HepG2 (cell line): ENCODE results near the gene BRAF. TPM values are rescaled to one million over a fixed set of nuclear protein-coding genes. Genes with fewer than 3 reads are reported as not detected.

Source experiments
- BCLAF1 ChIP-seq: fragments of 450-650 bp; IDR thresholded peaks from 2 replicates; pipeline ENCODE4 v1.6.1; 2017; ENCODE audit warnings: mild to moderate bottlenecking
- EP300 ChIP-seq, 3 experiments: sonication (generic) in 1 of 3; formaldehyde crosslinking in 1 of 3; IDR thresholded peaks; 2 replicates each; pipeline versions ENCODE4 v1.5.1 to v1.6.1; 2011 to 2020; ENCODE audit warnings: low read depth in 2 of 3, low read length in 2 of 3, borderline replicate concordance in 1 of 3, improper control_type of control experiment in 1 of 3, mild to moderate bottlenecking in 1 of 3, missing genetic modification reagents in 1 of 3, moderate library complexity in 1 of 3
- HNRNPL ChIP-seq: fragments of 200-400 bp; formaldehyde crosslinking; IDR thresholded peaks from 2 replicates; pipeline ENCODE4 v1.6.1; 2017; ENCODE audit warnings: mild to moderate bottlenecking, low read depth, low read length
- MNT ChIP-seq: fragments of 450-650 bp; IDR thresholded peaks from 2 replicates; pipeline ENCODE4 v1.6.1; 2016
- NPAS2 ChIP-seq: sonication (generic); formaldehyde crosslinking; IDR thresholded peaks from 2 replicates; pipeline ENCODE4 v1.8.0; 2022; ENCODE audit warnings: mild to moderate bottlenecking, missing genetic modification reagents, borderline replicate concordance
- NR1H2 ChIP-seq: sonication (generic); formaldehyde crosslinking; IDR thresholded peaks from 2 replicates; pipeline ENCODE4 v1.8.1; 2022; ENCODE audit warnings: low read depth, missing genetic modification reagents, borderline replicate concordance
- NR2F1 ChIP-seq, 2 experiments: fragments of 450-650 bp in 1 of 2; formaldehyde crosslinking in 1 of 2; IDR thresholded peaks; 2 replicates each; pipeline versions ENCODE4 v1.5.0 to v1.6.1; 2016 to 2020; ENCODE audit warnings: mild to moderate bottlenecking in 1 of 2, missing compliant biosample characterization in 1 of 2, missing genetic modification reagents in 1 of 2, moderate library complexity in 1 of 2
- PLRG1 ChIP-seq: fragments of 450-650 bp; conservative IDR thresholded peaks from 2 replicates; pipeline ENCODE4 v1.6.1; 2016
- POLR2AphosphoS2 ChIP-seq: IDR thresholded peaks from 2 replicates; pipeline ENCODE4 v1.6.1; 2011; ENCODE audit warnings: low read depth, low read length, improper control_type of control experiment
- SCMH1 ChIP-seq: sonication (generic); formaldehyde crosslinking; IDR thresholded peaks from 2 replicates; pipeline ENCODE4 v1.9.0; 2021; ENCODE audit warnings: missing genetic modification reagents, mild to moderate bottlenecking, borderline replicate concordance
- SNRNP70 ChIP-seq: fragments of 200-400 bp; formaldehyde crosslinking; IDR thresholded peaks from 2 replicates; pipeline ENCODE4 v1.6.1; 2017; ENCODE audit warnings: mild to moderate bottlenecking, low read depth, low read length, moderate library complexity
- TIGD3 ChIP-seq: sonication (generic); formaldehyde crosslinking; IDR thresholded peaks from 2 replicates; pipeline ENCODE4 v1.5.1; 2020; ENCODE audit warnings: mild to moderate bottlenecking, missing genetic modification reagents, borderline replicate concordance
- YEATS4 ChIP-seq: sonication (generic); formaldehyde crosslinking; IDR thresholded peaks from 2 replicates; pipeline ENCODE4 v1.4.0; 2020; ENCODE audit warnings: missing genetic modification reagents, borderline replicate concordance
- ZNF615 ChIP-seq: sonication (generic); formaldehyde crosslinking; IDR thresholded peaks from 2 replicates; pipeline ENCODE4 v1.5.0; 2020; ENCODE audit warnings: mild to moderate bottlenecking, missing genetic modification reagents, borderline replicate concordance
- ZNF646 ChIP-seq: sonication (generic); formaldehyde crosslinking; IDR thresholded peaks from 2 replicates; pipeline ENCODE4 v1.9.0; 2021; ENCODE audit warnings: mild to moderate bottlenecking, missing genetic modification reagents
- ZNF660 ChIP-seq: sonication (generic); formaldehyde crosslinking; IDR thresholded peaks from 2 replicates; pipeline ENCODE4 v1.5.1; 2020; ENCODE audit warnings: mild to moderate bottlenecking, low read depth, missing genetic modification reagents, borderline replicate concordance
- ZNF83 ChIP-seq: sonication (generic); formaldehyde crosslinking; IDR thresholded peaks from 2 replicates; pipeline ENCODE4 v1.4.0; 2020; ENCODE audit warnings: missing genetic modification reagents, mild to moderate bottlenecking, borderline replicate concordance
- polyA plus RNA-seq, 8 experiments: library from polyadenylated mRNA; depleted of rRNA in 3 of 8; stranded (reverse) in 7 of 8; unstranded in 1 of 8; fragments of >200 nt; fragmentation: Illumina TruSeq in 4 of 8; extraction: Trizol in 4 of 8; gene quantifications; 2 replicates each; pipeline versions ENCODE4 v1.2.1 to v1.2.3, GENCODE V29; 2011 to 2016; ENCODE audit warnings: low read depth in 4 of 8, missing spikeins in 1 of 8, mixed read lengths in 1 of 8; ENCODE audit not compliant: insufficient read depth in 1 of 8
- total RNA-seq, 5 experiments: library from RNA; depleted of rRNA; stranded (reverse); fragments of >200 nt; fragmentation: Illumina TruSeq; extraction: Trizol; gene quantifications; 2 replicates each; pipeline ENCODE4 v1.2.3, GENCODE V29; 2016; ENCODE audit warnings: low read depth in 1 of 5

BRAF gene
- total and polyA plus RNA-seq, 2 of the 13 experiments (the other 11 are each of a cell fraction or from before 2014, with no cell fraction given) = 12.5 to 13.4 TPM

- TF ChIP-seq SCMH1 (CRISPR knock-in tag) (no peak), PLRG1 (no peak), ZNF83 (CRISPR knock-in tag) (no peak), ZNF646 (no peak), TIGD3 (no peak), NR2F1 (CRISPR knock-in tag; IDR thresholded peaks at IDR 0.05) (peak; percentile 49 to 66; a peak in 3 of 4 replicates), MNT (no peak), ZNF615 (CRISPR knock-in tag) (no peak), EP300 (IDR thresholded peaks at IDR 0.05; ENCODE audit: low read depth in 2 of 2, low read length in 2 of 2) (peak in 1 of 2 experiments; percentile 70; a peak in 2 of 4 replicates), EP300 (CRISPR knock-in tag; IDR thresholded peaks at IDR 0.05; ENCODE audit: borderline replicate concordance) (no peak), NR1H2 (CRISPR knock-in tag) (no peak), SNRNP70 (no peak), BCLAF1 (no peak), YEATS4 (CRISPR knock-in tag) (no peak), ZNF660 (no peak), POLR2AphosphoS2 (no peak), HNRNPL (no peak), NPAS2 (no peak)
These were observed 180.7 kb downstream of the BRAF start (continued) for GRCh38 chr7:140744005-140744404.
